GM12878 (cell line): Measurements from ENCODE around the gene DCST1. TPM values are rescaled to one million over a fixed set of nuclear protein-coding genes. Genes with fewer than 3 reads are reported as not detected.

Experiments used
- ATAC-seq: fragments of 200-7000 bp; cut with Tn5 transposase; 3 replicates; pipeline ENCODE4 v1.9.1; 2020; ENCODE audit warnings: mild to moderate bottlenecking, moderate library complexity
- BruUV-seq: library from RNA; stranded (reverse); fragments of 400-500 nt; replicated peaks from 2 replicates; lab custom pipeline; 2021; lab: Mats Ljungman, UMichigan
- CTCF ChIA-PET: fragments of 300-600 bp; sonication (Branson Sonifier 250); formaldehyde crosslinking; extraction: SDS; loops from one replicate; lab custom pipeline; 2021; ENCODE audit warnings: inconsistent platforms; lab: Yijun Ruan, JAX
- POLR2A ChIA-PET: fragments of 350-600 bp; formaldehyde crosslinking; extraction: SDS; loops from one replicate; lab custom pipeline; 2021; ENCODE audit warnings: inconsistent platforms; lab: Charles Lee
- RAD21 ChIA-PET: fragments of 300-600 bp; sonication (Branson Sonifier 250); formaldehyde crosslinking; loops from one replicate; lab custom pipeline; 2023; ENCODE audit warnings: antibody characterized with exemption; ENCODE audit not compliant: unreplicated experiment; lab: Charles Lee
- SMC1A ChIA-PET: fragments of 300-600 bp; sonication (Branson Sonifier 250); formaldehyde crosslinking; loops from one replicate; lab custom pipeline; 2023; ENCODE audit not compliant: unreplicated experiment, uncharacterized antibody; lab: Charles Lee
- DNase-seq: peaks from one replicate; pipeline ENCODE4 v3.0.0-alpha.2; 2011; ENCODE audit warnings: low read depth, low spot score
- FAIRE-seq: peaks from 3 replicates; lab custom pipeline; 2011; peaks lifted over from hg19 to GRCh38; lab: Jason Lieb, UNC
- H2AFZ ChIP-seq: 2 replicates; pipeline ENCODE4 v1.6.0; 2011; ENCODE audit warnings: low read depth, low read length, control low read depth; ENCODE audit not compliant: control insufficient read depth
- H3K27ac ChIP-seq: 2 replicates; pipeline ENCODE4 v1.5.1; 2011; ENCODE audit warnings: control low read depth; ENCODE audit not compliant: control insufficient read depth, insufficient read depth
- H3K27me3 ChIP-seq, 2 experiments: replicated peaks in 1 of 2; 2 replicates each; pipeline versions ENCODE4 v1.6.0 to v1.6.1; 2011; ENCODE audit warnings: low read length in 1 of 2; ENCODE audit not compliant: control insufficient read depth in 2 of 2, insufficient read depth in 2 of 2
- H3K36me3 ChIP-seq, 2 experiments: 2 replicates each; pipeline ENCODE4 v1.5.1; 2011; ENCODE audit warnings: low read length in 1 of 2; ENCODE audit not compliant: control insufficient read depth in 2 of 2, insufficient read depth in 2 of 2
- H3K4me1 ChIP-seq: 2 replicates; pipeline ENCODE4 v1.6.1; 2011; ENCODE audit warnings: mild to moderate bottlenecking, low read length, moderate library complexity, mixed read lengths; ENCODE audit not compliant: control insufficient read depth, insufficient read depth
- H3K4me2 ChIP-seq: 2 replicates; pipeline ENCODE4 v1.6.0; 2011; ENCODE audit warnings: control low read depth; ENCODE audit not compliant: control insufficient read depth, insufficient read depth
- H3K4me3 ChIP-seq: fragments of 200-600 bp; sonication (generic); 2 replicates; pipeline ENCODE4 v1.5.1; 2016
- H3K79me2 ChIP-seq: 2 replicates; pipeline ENCODE4 v1.6.0; 2011; ENCODE audit warnings: low read length; ENCODE audit not compliant: control insufficient read depth, insufficient read depth
- H3K9ac ChIP-seq: 2 replicates; pipeline ENCODE4 v1.8.0; 2011; ENCODE audit warnings: low read length, control low read depth, mixed read lengths; ENCODE audit not compliant: control insufficient read depth, insufficient read depth
- H3K9me3 ChIP-seq: replicated peaks from 3 replicates; pipeline ENCODE4 v1.5.1; 2011; ENCODE audit warnings: mild to moderate bottlenecking, low read length; ENCODE audit not compliant: control insufficient read depth, insufficient read depth
- H4K20me1 ChIP-seq: 2 replicates; pipeline ENCODE4 v1.6.0; 2011; ENCODE audit not compliant: control insufficient read depth, insufficient read depth
- IKZF1 ChIP-seq: fragments of 450-650 bp; conservative IDR thresholded peaks from 2 replicates; pipeline ENCODE4 v1.6.1; 2017; ENCODE audit warnings: antibody characterized with exemption, mild to moderate bottlenecking
- RUNX3 ChIP-seq: IDR thresholded peaks from 2 replicates; pipeline ENCODE4 v1.6.1; 2012; ENCODE audit warnings: low read length, inconsistent platforms
- TBL1XR1 ChIP-seq: IDR thresholded peaks from 2 replicates; pipeline ENCODE4 v1.6.1; 2012; ENCODE audit warnings: low read depth, low read length, improper control_type of control experiment
- YY1 ChIP-seq: IDR thresholded peaks from 2 replicates; pipeline ENCODE4 v1.6.1; 2011; ENCODE audit warnings: low read depth, mild to moderate bottlenecking, low read length
- WGBS: methylation state at CpG from one replicate; pipeline ENCODE4 v1.1.6; 2016; ENCODE audit warnings: low lambda C conversion rate; ENCODE audit not compliant: insufficient replicate concordance, insufficient coverage; ENCODE audit errors: missing lambda C conversion rate; 5-methylcytosine and 5-hydroxymethylcytosine counted together
- in situ Hi-C: fragments of 300-500 bp; cut with MboI; formaldehyde crosslinking; loops from 9 replicates; pipeline ENCODE4 v1.14.3; 2018; ENCODE audit warnings: mixed read lengths
- intact Hi-C: fragments of 100-400 bp; cut with micrococcal nuclease; formaldehyde crosslinking; loops from one replicate; pipeline ENCODE4 v1.14.2; 2022; ENCODE audit not compliant: unreplicated experiment
- polyA plus RNA-seq, 11 experiments: library from polyadenylated mRNA; depleted of rRNA in 4 of 11; unstranded in 6 of 11; stranded (reverse) in 5 of 11; fragments of >200 nt; fragmentation: Nextera tagmentation in 4 of 11; fragmentation: Illumina TruSeq in 1 of 11; extraction: Ambion mirVana in 4 of 11; extraction: Trizol in 1 of 11; gene quantifications; 1 replicate in 1 of 11; 2 replicates in 10 of 11; pipeline versions ENCODE4 v1.2.1 to v1.2.3, GENCODE V29; 2011 to 2016; ENCODE audit warnings: inconsistent platforms in 2 of 11, missing spikeins in 2 of 11, low read depth in 1 of 11
- total RNA-seq, 4 experiments: library from RNA; depleted of rRNA in 3 of 4; stranded (reverse); fragments of >200 nt in 3 of 4; fragmentation: Illumina TruSeq in 1 of 4; extraction: Trizol in 1 of 4; gene quantifications; 2 replicates each; pipeline versions ENCODE4 v1.2.1 to v1.2.3, GENCODE V29; 2013 to 2021
- TF ChIP-seq, protein P1 (sequence below): fragments of 450-650 bp; IDR thresholded peaks from 2 replicates; pipeline ENCODE4 v1.6.1; 2018; ENCODE audit warnings: mild to moderate bottlenecking, low read depth, moderate library complexity; ENCODE audit not compliant: partially characterized antibody

Gene DCST1
- total and polyA plus RNA-seq, 10 of the 15 experiments (the other 5 are each of a cell fraction or from before 2014, with no cell fraction given) = not detected

DNA sequence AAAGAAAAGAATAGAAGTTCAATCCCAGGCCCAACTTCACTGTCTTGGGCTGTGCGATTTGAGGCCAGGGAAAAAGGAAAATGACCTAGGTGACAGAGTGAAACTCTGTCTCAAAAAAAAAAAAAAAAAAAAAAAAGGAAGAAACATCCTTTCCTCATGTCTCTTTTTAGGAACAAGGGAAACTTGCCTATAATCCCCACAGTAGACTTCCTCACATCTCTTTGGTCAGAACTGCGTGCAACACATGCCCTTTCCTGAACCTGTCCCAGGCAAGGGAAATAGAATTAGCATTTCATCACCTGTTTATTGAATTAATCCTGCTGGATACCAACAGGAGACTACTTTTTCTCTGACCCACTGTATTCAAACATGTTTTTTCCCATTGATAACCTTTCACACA lies 2.3 kb downstream of the DCST1 start:
- no peaks in the 10 kb centered on the region for H4K20me1 ChIP-seq
- no peaks in the 10 kb centered on the region for H3K36me3 ChIP-seq
- H3K4me2 ChIP-seq = no peak overlapping the region
- ChIA-PET CTCF (no interaction called here), POLR2A (no interaction called here), SMC1A (no interaction called here), RAD21 (no interaction called here)
- FAIRE-seq (no peak), DNase-seq (no peak), ATAC-seq (no peak)
- BruUV-seq = no TSS peak
- peaks cover 2 to 5% of the 10 kb centered on the region in 2 experiments; a peak in 2 of 4 replicates for H3K27me3 ChIP-seq
- intact Hi-C loops = no loop called here
- H3K4me1 ChIP-seq = no peaks in the 10 kb centered on the region
- H3K79me2 ChIP-seq = no peaks in the 10 kb centered on the region
- no peak for TF ChIP-seq IKZF1
- no peaks in the 10 kb centered on the region for H3K9me3 ChIP-seq
- H2AFZ ChIP-seq = no peak overlapping the region
- 100% methylated on average over 1 of the region's 2 CpGs for WGBS
- H3K27ac ChIP-seq = no peak overlapping the region
- H3K4me3 ChIP-seq = no peak overlapping the region
- in situ Hi-C loops = no loop called here
- no peak overlapping the region for H3K9ac ChIP-seq

DNA sequence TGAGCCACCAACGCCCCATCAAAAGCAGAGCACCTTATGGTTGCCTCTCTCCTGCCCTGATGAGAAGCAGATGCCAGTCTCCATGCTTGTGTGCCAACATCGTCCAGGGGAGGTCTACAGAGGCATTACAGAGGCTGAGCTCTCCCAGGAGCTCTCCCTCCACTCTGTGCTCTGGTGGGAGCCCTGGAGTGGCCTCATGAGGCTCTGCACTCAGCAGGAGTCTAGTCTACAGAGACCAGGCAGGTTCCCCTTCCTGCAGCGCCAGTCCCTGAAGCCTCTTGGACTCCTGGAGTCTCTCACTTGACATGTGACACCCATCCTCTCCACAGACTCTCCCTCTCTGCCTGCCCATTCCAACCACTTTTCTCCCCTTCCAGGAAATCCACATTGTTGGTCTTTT lies 3.4 kb downstream of the DCST1 start:
- no peak for TF ChIP-seq TBL1XR1
- TF ChIP-seq, protein P1, sequence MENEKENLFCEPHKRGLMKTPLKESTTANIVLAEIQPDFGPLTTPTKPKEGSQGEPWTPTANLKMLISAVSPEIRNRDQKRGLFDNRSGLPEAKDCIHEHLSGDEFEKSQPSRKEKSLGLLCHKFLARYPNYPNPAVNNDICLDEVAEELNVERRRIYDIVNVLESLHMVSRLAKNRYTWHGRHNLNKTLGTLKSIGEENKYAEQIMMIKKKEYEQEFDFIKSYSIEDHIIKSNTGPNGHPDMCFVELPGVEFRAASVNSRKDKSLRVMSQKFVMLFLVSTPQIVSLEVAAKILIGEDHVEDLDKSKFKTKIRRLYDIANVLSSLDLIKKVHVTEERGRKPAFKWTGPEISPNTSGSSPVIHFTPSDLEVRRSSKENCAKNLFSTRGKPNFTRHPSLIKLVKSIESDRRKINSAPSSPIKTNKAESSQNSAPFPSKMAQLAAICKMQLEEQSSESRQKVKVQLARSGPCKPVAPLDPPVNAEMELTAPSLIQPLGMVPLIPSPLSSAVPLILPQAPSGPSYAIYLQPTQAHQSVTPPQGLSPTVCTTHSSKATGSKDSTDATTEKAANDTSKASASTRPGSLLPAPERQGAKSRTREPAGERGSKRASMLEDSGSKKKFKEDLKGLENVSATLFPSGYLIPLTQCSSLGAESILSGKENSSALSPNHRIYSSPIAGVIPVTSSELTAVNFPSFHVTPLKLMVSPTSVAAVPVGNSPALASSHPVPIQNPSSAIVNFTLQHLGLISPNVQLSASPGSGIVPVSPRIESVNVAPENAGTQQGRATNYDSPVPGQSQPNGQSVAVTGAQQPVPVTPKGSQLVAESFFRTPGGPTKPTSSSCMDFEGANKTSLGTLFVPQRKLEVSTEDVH = no peak
- no peak for TF ChIP-seq RUNX3
- no peak for TF ChIP-seq YY1
- ChIA-PET RAD21 (interaction anchor here (0.9 kb wide), 1 partner anchor 11 kb away, joined by 3 read pairs; no protein-coding TSS in a partner anchor), CTCF (no interaction called here), POLR2A (no interaction called here), SMC1A (no interaction called here)
- Histone ChIP-seq H3K36me3 (no peaks in the 10 kb centered on the region), H3K27ac (no peak overlapping the region), H2AFZ (no peak overlapping the region), H3K4me1 (no peaks in the 10 kb centered on the region), H3K9me3 (no peaks in the 10 kb centered on the region), H3K79me2 (no peaks in the 10 kb centered on the region), H4K20me1 (no peaks in the 10 kb centered on the region), H3K9ac (no peak overlapping the region), H3K4me2 (no peak overlapping the region), H3K4me3 (no peak overlapping the region), H3K27me3 (peaks cover 3 to 5% of the 10 kb centered on the region in 2 experiments; a peak in 2 of 4 replicates)
- WGBS = 46% methylated on average over 3 of the region's 3 CpGs
- intact Hi-C loops = no loop called here
- ATAC-seq (no peak), FAIRE-seq (no peak), DNase-seq (no peak)
- in situ Hi-C loops = no loop called here
- no TSS peak for BruUV-seq
